ENCODE data around the gene SLC66A2. TPM values are rescaled to one million over a fixed set of nuclear protein-coding genes. Genes with fewer than 3 reads are reported as not detected.

Gene SLC66A2
- total and polyA plus RNA-seq, 8 donors: 17.3 to 69.8 (median 24.4) TPM

DNA sequence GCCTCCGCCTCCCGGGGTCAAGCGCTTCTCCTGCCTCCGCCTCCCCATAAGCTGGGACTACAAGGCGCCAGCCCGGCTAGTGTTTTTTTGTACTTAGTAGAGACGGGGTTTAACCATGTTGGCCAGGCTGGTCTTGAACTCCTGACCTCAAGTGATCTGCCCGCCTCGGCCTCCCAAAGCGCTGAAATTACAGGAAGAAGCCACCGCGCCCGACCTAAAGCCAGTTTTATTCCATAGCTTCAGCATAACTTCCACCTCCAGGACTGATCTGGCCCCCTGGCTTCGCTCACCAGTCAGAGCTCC is 37.7 kb upstream of the SLC66A2 start:
- intact Hi-C loops (cut with DNase I): no loop called here
- peaks cover 0 to 20% of the 10 kb centered on the region in 2 donors for H3K36me3 ChIP-seq
- no peak for DNase-seq
- peak overlapping the region; percentile 86 to 93 for H3K27ac ChIP-seq
- no peak for ATAC-seq
- H3K4me3 ChIP-seq: peak overlapping the region; percentile 94 to 97
- no peaks in the 10 kb centered on the region for H3K27me3 ChIP-seq
- H3K9me3 ChIP-seq: no peaks in the 10 kb centered on the region
- H3K4me1 ChIP-seq: peaks cover 10 to 40% of the 10 kb centered on the region in 2 donors
- TF ChIP-seq, protein P1, sequence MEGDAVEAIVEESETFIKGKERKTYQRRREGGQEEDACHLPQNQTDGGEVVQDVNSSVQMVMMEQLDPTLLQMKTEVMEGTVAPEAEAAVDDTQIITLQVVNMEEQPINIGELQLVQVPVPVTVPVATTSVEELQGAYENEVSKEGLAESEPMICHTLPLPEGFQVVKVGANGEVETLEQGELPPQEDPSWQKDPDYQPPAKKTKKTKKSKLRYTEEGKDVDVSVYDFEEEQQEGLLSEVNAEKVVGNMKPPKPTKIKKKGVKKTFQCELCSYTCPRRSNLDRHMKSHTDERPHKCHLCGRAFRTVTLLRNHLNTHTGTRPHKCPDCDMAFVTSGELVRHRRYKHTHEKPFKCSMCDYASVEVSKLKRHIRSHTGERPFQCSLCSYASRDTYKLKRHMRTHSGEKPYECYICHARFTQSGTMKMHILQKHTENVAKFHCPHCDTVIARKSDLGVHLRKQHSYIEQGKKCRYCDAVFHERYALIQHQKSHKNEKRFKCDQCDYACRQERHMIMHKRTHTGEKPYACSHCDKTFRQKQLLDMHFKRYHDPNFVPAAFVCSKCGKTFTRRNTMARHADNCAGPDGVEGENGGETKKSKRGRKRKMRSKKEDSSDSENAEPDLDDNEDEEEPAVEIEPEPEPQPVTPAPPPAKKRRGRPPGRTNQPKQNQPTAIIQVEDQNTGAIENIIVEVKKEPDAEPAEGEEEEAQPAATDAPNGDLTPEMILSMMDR (IDR thresholded peaks at IDR 0.05): no peak

DNA sequence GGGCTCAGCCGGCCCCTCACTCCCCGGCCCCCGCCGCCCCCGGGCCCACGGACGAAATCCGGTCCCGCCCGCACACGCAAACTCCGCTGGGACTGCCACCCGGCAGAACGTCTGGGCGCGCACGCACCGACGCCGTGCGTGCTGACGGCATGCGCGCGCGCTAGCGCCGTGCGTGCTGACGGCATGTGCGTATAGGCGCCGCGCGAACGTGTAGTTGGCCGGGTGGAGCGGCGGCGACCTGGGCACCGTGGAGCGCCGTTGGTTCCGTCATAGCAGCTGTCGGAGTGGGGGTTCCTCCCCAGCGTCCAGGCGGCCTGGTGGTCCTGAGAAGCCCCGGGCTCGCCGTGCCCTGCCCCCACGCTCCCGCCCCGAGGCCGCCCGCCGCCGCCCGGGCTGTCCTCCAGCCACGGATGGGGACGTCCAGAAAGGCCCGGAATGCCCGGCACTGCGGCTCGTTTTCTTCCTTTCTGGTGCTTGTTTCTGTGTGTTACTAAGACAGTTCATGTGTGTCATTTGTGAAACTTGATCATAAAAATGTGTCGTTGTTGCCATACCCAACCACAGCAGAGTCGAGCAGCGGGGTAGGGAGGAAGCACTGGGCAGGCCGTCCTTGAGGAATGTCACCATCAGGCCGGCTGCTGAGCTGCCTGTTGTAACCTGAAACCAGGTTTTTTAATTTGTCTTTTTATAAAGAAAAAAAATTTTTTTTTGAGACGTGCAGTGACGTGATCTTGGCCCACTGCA is 37.2 kb upstream of the SLC66A2 start, which contains the start of gene TXNL4A:
Gene TXNL4A (minus strand): TSS at position 113 of the 744 bp plus-strand sequence. CDS start 171 bp downstream, outside the sequence.
- Histone ChIP-seq H3K27me3 (no peaks in the 10 kb centered on the region), H3K27ac (peak within 1 kb of the TSS; percentile 86 to 93), H3K36me3 (peaks cover 0 to 20% of the 10 kb centered on the region in 2 donors), H3K9me3 (no peaks in the 10 kb centered on the region), H3K4me1 (peaks cover 10 to 44% of the 10 kb centered on the region in 2 donors), H3K4me3 (peak within 1 kb of the TSS; percentile 94 to 97)
- peak; percentile 99 for ATAC-seq
- TF ChIP-seq, protein P1 (IDR thresholded peaks at IDR 0.05): no peak
- intact Hi-C loops (cut with DNase I): no loop called here
- DNase-seq: peak; percentile 85 to 96 (median 88)

DNA sequence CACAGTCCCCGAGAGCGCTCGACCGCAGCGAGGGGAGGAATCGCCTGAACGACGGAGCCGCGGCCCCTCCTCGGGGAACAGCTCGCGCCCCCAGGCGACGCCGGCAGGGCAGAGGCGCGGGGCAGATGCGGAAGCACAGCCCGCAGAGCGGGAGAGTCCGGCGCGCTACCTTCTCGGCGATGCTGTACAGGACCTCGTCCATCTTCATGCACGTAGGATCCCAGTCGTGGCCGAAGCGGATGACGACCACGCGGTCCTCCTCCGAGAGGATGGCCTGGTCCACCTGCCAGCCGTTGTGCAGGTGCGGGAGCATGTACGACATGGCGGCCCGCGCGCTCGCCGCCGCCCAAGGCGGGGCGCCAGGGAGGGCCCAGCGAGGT is 36.6 kb upstream of the SLC66A2 start:
- DNase-seq (peak; percentile 65 to 91 (median 69)), ATAC-seq (peak; percentile 78)
- H3K36me3 ChIP-seq: peaks cover 0 to 20% of the 10 kb centered on the region in 2 donors
- no peaks in the 10 kb centered on the region for H3K27me3 ChIP-seq
- peak overlapping the region; percentile 86 to 93 for H3K27ac ChIP-seq
- peak overlapping the region; percentile 94 to 97 for H3K4me3 ChIP-seq
- peaks cover 10 to 49% of the 10 kb centered on the region in 2 donors for H3K4me1 ChIP-seq
- TF ChIP-seq, protein P1 (IDR thresholded peaks at IDR 0.05): peak in 1 of 2 donors; percentile 21
- H3K9me3 ChIP-seq: no peaks in the 10 kb centered on the region
- intact Hi-C loops (cut with DNase I): no loop called here

DNA sequence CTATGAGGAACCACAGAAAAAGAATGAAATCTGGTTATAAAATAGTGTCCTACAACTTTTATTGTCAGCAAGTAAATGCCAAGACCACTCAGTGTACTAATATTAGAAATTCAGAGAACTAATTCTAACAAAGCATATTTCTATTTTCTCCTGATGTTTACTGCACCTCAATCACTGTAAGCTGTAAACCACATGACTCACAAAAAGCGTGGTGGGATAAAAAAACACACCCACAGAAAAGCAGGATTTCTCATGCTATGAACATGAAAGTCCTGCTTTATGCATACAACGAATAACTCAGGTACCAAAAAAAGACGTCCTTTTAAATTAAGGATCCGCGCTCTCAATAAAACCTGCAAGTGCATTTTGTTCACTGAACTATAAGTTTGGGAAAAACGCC is 36.1 kb upstream of the SLC66A2 start:
- ATAC-seq (no peak), DNase-seq (no peak)
- H3K9me3 ChIP-seq: no peaks in the 10 kb centered on the region
- intact Hi-C loops (cut with DNase I): no loop called here
- peaks cover 0 to 20% of the 10 kb centered on the region in 2 donors for H3K36me3 ChIP-seq
- H3K4me3 ChIP-seq: peak overlapping the region; percentile 94 to 97
- peaks cover 10 to 54% of the 10 kb centered on the region in 2 donors for H3K4me1 ChIP-seq
- H3K27ac ChIP-seq: peak overlapping the region; percentile 86 to 93
- TF ChIP-seq, protein P1 (IDR thresholded peaks at IDR 0.05): no peak
- no peaks in the 10 kb centered on the region for H3K27me3 ChIP-seq

DNA sequence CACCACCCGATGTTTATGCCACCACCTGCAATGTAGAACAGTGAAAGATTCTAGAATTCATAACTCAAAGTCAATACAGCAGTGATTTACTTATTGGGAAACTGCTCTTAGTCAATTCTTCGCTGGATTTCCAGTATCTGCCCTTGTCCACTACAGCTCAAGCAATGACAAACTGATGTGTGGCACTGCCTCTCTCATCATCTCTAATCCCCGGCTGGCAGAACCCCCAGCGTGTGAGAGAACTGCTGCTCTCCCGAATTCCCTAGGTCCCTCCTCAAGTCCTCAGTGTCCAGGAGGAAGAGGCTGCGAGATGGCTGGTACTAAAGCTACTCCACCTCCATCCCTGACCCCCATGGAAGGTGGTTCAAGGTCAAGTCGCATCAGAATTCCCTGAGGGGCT is 35.3 kb upstream of the SLC66A2 start:
- TF ChIP-seq, protein P1 (IDR thresholded peaks at IDR 0.05): no peak
- Histone ChIP-seq H3K4me3 (peak overlapping the region; percentile 94 to 97), H3K4me1 (peaks cover 10 to 59% of the 10 kb centered on the region in 2 donors), H3K27me3 (no peaks in the 10 kb centered on the region), H3K36me3 (peaks cover 0 to 20% of the 10 kb centered on the region in 2 donors), H3K27ac (no peak overlapping the region), H3K9me3 (no peaks in the 10 kb centered on the region)
- intact Hi-C loops (cut with DNase I): no loop called here
- DNase-seq (no peak), ATAC-seq (no peak)

Data from left lung (tissue), 10 donors.